Vagina (tissue), 2 donors: Measurements from ENCODE around the gene KLC1. TPM values are rescaled to one million over a fixed set of nuclear protein-coding genes. Genes with fewer than 3 reads are reported as not detected.

ENCODE experiments used
- DNase-seq, 2 donors: peaks; one replicate each; pipeline ENCODE4 v3.0.0-alpha.2; 2017; ENCODE audit errors: extremely low spot score in 2 of 2
- H3K27ac ChIP-seq: fragments of 200-600 bp; sonication (generic); one replicate; pipeline ENCODE4 v1.5.1; 2019
- H3K27me3 ChIP-seq: fragments of 200-600 bp; sonication (generic); one replicate; pipeline ENCODE4 v1.5.1; 2019
- H3K36me3 ChIP-seq, 2 donors: fragments of 200-600 bp; sonication (generic); one replicate each; pipeline ENCODE4 v1.5.1; 2017 to 2019
- H3K4me1 ChIP-seq: fragments of 200-600 bp; sonication (generic); one replicate; pipeline ENCODE4 v1.5.1; 2019
- H3K4me3 ChIP-seq, 2 donors: fragments of 200-600 bp; sonication (generic); 1 replicate in 1 of 2; 2 replicates in 1 of 2; pipeline ENCODE4 v1.5.1; 2016 to 2019
- H3K9me3 ChIP-seq: fragments of 200-600 bp; sonication (generic); one replicate; pipeline ENCODE4 v1.5.1; 2019
- POLR2A ChIP-seq, 2 donors: fragments of 450-650 bp; IDR thresholded peaks; one replicate each; pipeline ENCODE4 v1.6.1; 2017; ENCODE audit warnings: antibody characterized with exemption in 2 of 2, mild to moderate bottlenecking in 2 of 2, moderate library complexity in 2 of 2
- POLR2AphosphoS5 ChIP-seq, 2 donors: sonication (generic); formaldehyde crosslinking; IDR thresholded peaks; one replicate each; pipeline ENCODE4 v1.9.0; 2017; ENCODE audit warnings: antibody characterized with exemption in 2 of 2, mild to moderate bottlenecking in 2 of 2, low read depth in 1 of 2; ENCODE audit not compliant: insufficient read depth in 1 of 2
- intact Hi-C: fragments of 100-400 bp; cut with DNase I; formaldehyde crosslinking; loops from one replicate; pipeline ENCODE4 v1.15.1; 2023
- total RNA-seq: library from RNA; depleted of rRNA; stranded (reverse); fragments of >200 nt; gene quantifications from one replicate; pipeline ENCODE4 v1.2.3, GENCODE V29; 2016
- TF ChIP-seq, protein P1 (sequence below), 3 experiments: fragments of 450-650 bp in 2 of 3; fragments of 200-600 bp in 1 of 3; sonication (generic) in 1 of 3; IDR thresholded peaks; one replicate each; pipeline ENCODE4 v1.5.1; 2017 to 2019; ENCODE audit warnings: antibody characterized with exemption in 3 of 3, mild to moderate bottlenecking in 2 of 3, moderate library complexity in 2 of 3

KLC1 gene
- total RNA-seq, 1 donor from 2014 or later = 322 TPM

- TF ChIP-seq POLR2AphosphoS5 (IDR thresholded peaks at IDR 0.05; ENCODE audit: insufficient read depth in 1 of 2, low read depth in 1 of 2) = no peak
- TF ChIP-seq, protein P1, sequence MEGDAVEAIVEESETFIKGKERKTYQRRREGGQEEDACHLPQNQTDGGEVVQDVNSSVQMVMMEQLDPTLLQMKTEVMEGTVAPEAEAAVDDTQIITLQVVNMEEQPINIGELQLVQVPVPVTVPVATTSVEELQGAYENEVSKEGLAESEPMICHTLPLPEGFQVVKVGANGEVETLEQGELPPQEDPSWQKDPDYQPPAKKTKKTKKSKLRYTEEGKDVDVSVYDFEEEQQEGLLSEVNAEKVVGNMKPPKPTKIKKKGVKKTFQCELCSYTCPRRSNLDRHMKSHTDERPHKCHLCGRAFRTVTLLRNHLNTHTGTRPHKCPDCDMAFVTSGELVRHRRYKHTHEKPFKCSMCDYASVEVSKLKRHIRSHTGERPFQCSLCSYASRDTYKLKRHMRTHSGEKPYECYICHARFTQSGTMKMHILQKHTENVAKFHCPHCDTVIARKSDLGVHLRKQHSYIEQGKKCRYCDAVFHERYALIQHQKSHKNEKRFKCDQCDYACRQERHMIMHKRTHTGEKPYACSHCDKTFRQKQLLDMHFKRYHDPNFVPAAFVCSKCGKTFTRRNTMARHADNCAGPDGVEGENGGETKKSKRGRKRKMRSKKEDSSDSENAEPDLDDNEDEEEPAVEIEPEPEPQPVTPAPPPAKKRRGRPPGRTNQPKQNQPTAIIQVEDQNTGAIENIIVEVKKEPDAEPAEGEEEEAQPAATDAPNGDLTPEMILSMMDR (IDR thresholded peaks at IDR 0.05) = no peak
- no peak for TF ChIP-seq POLR2A (IDR thresholded peaks at IDR 0.05)
- Histone ChIP-seq H3K4me3 (no peak overlapping the region), H3K9me3 (no peaks in the 10 kb centered on the region), H3K4me1 (peaks cover 43% of the 10 kb centered on the region), H3K27me3 (no peaks in the 10 kb centered on the region), H3K27ac (no peak overlapping the region), H3K36me3 (peaks cover 6 to 58% of the 10 kb centered on the region in 2 donors)
- DNase-seq = no peak
- intact Hi-C loops = no loop called here
These were observed 70.2 kb downstream of the KLC1 start for GRCh38 chr14:103699261-103699661.

DNA sequence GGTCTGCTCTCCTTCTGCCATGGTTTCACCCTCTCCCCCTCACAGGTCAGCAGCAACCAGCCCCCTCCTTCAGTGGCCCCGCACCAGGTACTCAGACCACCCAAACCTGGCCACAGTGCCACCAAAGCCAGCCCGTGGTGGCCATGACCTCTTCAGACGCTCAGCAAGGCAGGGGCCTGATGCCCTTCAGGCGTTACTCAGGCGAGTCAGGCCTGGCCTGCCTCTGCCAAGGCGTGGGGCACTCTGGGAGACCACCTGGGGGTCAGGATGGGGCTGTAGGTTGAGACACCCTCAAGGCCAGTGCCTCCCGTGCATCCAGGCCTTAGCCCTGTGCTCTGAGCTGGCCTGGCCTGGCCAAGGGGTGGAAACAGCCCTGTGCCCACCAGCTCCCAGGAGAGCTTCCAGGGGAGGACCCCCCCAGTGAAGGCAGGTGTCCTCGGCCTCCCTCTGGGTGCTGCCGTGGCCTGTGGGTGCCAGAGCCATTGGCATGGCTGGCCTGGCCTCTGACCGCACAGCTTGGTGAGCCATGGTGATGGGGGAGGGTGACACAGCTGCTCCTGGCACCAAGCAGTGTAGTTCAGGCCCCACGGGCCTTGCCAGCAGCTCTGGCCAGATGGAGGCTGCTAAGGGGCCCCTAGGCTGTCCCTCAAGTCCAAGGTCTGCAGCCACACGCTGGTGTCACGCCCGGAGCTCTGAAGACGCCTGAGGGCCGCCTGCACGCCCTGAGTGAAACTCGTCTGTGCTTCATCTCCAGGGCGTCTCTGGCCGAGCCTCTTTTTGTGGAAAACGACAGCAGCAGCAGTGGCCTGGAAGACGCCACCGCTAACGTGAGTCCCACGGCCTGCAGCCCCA is 71.1 kb downstream of the KLC1 start:
- Histone ChIP-seq H3K36me3 (peaks cover 0 to 53% of the 10 kb centered on the region in 2 donors), H3K27me3 (no peaks in the 10 kb centered on the region), H3K4me3 (no peak overlapping the region), H3K4me1 (peaks cover 43% of the 10 kb centered on the region), H3K9me3 (no peaks in the 10 kb centered on the region), H3K27ac (no peak overlapping the region)
- TF ChIP-seq POLR2AphosphoS5 (IDR thresholded peaks at IDR 0.05; ENCODE audit: insufficient read depth in 1 of 2, low read depth in 1 of 2) (peak in 1 of 2 donors; percentile 10), POLR2A (IDR thresholded peaks at IDR 0.05) (no peak)
- intact Hi-C loops = no loop called here
- DNase-seq = peak in 1 of 2 donors; percentile 94

- Histone ChIP-seq H3K27me3 (no peaks in the 10 kb centered on the region), H3K9me3 (no peaks in the 10 kb centered on the region), H3K36me3 (peaks cover 0 to 53% of the 10 kb centered on the region in 2 donors), H3K4me1 (peaks cover 36% of the 10 kb centered on the region), H3K27ac (no peak overlapping the region), H3K4me3 (no peak overlapping the region)
- intact Hi-C loops = no loop called here
- DNase-seq = no peak
- TF ChIP-seq POLR2AphosphoS5 (IDR thresholded peaks at IDR 0.05; ENCODE audit: insufficient read depth in 1 of 2, low read depth in 1 of 2) (no peak), POLR2A (IDR thresholded peaks at IDR 0.05) (no peak)
- TF ChIP-seq, protein P1 (IDR thresholded peaks at IDR 0.05) = no peak
These were observed 71.9 kb downstream of the KLC1 start for GRCh38 chr14:103700753-103701490.

GRCh38 chr14:103702095-103702494 is 73.1 kb downstream of the KLC1 start:
- DNase-seq = no peak
- H3K36me3 ChIP-seq = peaks cover 0 to 58% of the 10 kb centered on the region in 2 donors
- no peak for TF ChIP-seq POLR2A (IDR thresholded peaks at IDR 0.05)
- TF ChIP-seq, protein P1 (IDR thresholded peaks at IDR 0.05) = no peak
- TF ChIP-seq POLR2AphosphoS5 (IDR thresholded peaks at IDR 0.05; ENCODE audit: insufficient read depth in 1 of 2, low read depth in 1 of 2) = no peak
- intact Hi-C loops = no loop called here
- peaks cover 28% of the 10 kb centered on the region for H3K4me1 ChIP-seq
- no peak overlapping the region for H3K4me3 ChIP-seq
- H3K27me3 ChIP-seq = no peaks in the 10 kb centered on the region
- no peak overlapping the region for H3K27ac ChIP-seq
- no peaks in the 10 kb centered on the region for H3K9me3 ChIP-seq

GRCh38 chr14:103702497-103703432 is 73.8 kb downstream of the KLC1 start:
- intact Hi-C loops = no loop called here
- DNase-seq = no peak
- H3K4me1 ChIP-seq = peaks cover 28% of the 10 kb centered on the region
- H3K9me3 ChIP-seq = no peaks in the 10 kb centered on the region
- H3K4me3 ChIP-seq = no peak overlapping the region
- no peak overlapping the region for H3K27ac ChIP-seq
- peaks cover 0 to 58% of the 10 kb centered on the region in 2 donors for H3K36me3 ChIP-seq
- TF ChIP-seq POLR2A (IDR thresholded peaks at IDR 0.05) (no peak), POLR2AphosphoS5 (IDR thresholded peaks at IDR 0.05; ENCODE audit: insufficient read depth in 1 of 2, low read depth in 1 of 2) (no peak)
- TF ChIP-seq, protein P1 (IDR thresholded peaks at IDR 0.05) = no peak
- H3K27me3 ChIP-seq = no peaks in the 10 kb centered on the region
